Measurements from ENCODE around the gene ING5.

ING5 gene

GRCh38 chr2:241744028-241744754, 42.4 kb downstream of the ING5 start:
- no peak for DNase-seq (ENCODE audit: low read depth)
- TF ChIP-seq CTCF (IDR thresholded peaks at IDR 0.05; ENCODE audit: control insufficient read depth, extremely low read depth, insufficient read depth): no peak
- no peak overlapping the region for H3K4me3 ChIP-seq (ENCODE audit: low read depth, low read length)

- no peak for TF ChIP-seq CTCF (IDR thresholded peaks at IDR 0.05; ENCODE audit: control insufficient read depth, extremely low read depth, insufficient read depth)
Observed at GRCh38 chr2:241745276-241745675, 43.4 kb downstream of the ING5 start.

GRCh38 chr2:241746084-241746483, 44.2 kb downstream of the ING5 start:
- no peak for TF ChIP-seq CTCF (IDR thresholded peaks at IDR 0.05; ENCODE audit: control insufficient read depth, extremely low read depth, insufficient read depth)
- DNase-seq (ENCODE audit: low read depth): no peak

More at GRCh38 chr2:241745276-241745675, 43.4 kb downstream of the ING5 start:
- H3K4me3 ChIP-seq (ENCODE audit: low read depth, low read length): no peak overlapping the region
- DNase-seq (ENCODE audit: low read depth): no peak

GRCh38 chr2:241748468-241749256, 46.8 kb downstream of the ING5 start:
- no peak for TF ChIP-seq CTCF (IDR thresholded peaks at IDR 0.05; ENCODE audit: control insufficient read depth, extremely low read depth, insufficient read depth)
- H3K4me3 ChIP-seq (ENCODE audit: low read depth, low read length): no peak overlapping the region
- no peak for DNase-seq (ENCODE audit: low read depth)

More at GRCh38 chr2:241746084-241746483, 44.2 kb downstream of the ING5 start:
- H3K4me3 ChIP-seq (ENCODE audit: low read depth, low read length): no peak overlapping the region

- no peak for TF ChIP-seq CTCF (IDR thresholded peaks at IDR 0.05; ENCODE audit: control insufficient read depth, extremely low read depth, insufficient read depth)
- no peak for DNase-seq (ENCODE audit: low read depth)
- no peak overlapping the region for H3K4me3 ChIP-seq (ENCODE audit: low read depth, low read length)
Observed at GRCh38 chr2:241750076-241750840, 48.4 kb downstream of the ING5 start.

- H3K4me3 ChIP-seq (ENCODE audit: low read depth, low read length): no peak overlapping the region
- no peak for TF ChIP-seq CTCF (IDR thresholded peaks at IDR 0.05; ENCODE audit: control insufficient read depth, extremely low read depth, insufficient read depth)
- no peak for DNase-seq (ENCODE audit: low read depth)
Observed at GRCh38 chr2:241751152-241751551, 49.3 kb downstream of the ING5 start.
